Activated T-helper 9 cell treated with anti-CD3 and anti-CD28 coated beads, Interleukin-2, amount 50 U/mL, for 16 hours (primary cell): ENCODE measurements around the gene INPP5D.
"Not testable (repeated sequence)": the region's sequence is repeated elsewhere in the genome, so short reads cannot be mapped to it uniquely, and the experiment has no call there.

Experiments
- DNase-seq: peaks from one replicate; pipeline ENCODE4 v3.0.0-alpha.2; 2020; ENCODE audit warnings: low read depth

Gene INPP5D

DNA sequence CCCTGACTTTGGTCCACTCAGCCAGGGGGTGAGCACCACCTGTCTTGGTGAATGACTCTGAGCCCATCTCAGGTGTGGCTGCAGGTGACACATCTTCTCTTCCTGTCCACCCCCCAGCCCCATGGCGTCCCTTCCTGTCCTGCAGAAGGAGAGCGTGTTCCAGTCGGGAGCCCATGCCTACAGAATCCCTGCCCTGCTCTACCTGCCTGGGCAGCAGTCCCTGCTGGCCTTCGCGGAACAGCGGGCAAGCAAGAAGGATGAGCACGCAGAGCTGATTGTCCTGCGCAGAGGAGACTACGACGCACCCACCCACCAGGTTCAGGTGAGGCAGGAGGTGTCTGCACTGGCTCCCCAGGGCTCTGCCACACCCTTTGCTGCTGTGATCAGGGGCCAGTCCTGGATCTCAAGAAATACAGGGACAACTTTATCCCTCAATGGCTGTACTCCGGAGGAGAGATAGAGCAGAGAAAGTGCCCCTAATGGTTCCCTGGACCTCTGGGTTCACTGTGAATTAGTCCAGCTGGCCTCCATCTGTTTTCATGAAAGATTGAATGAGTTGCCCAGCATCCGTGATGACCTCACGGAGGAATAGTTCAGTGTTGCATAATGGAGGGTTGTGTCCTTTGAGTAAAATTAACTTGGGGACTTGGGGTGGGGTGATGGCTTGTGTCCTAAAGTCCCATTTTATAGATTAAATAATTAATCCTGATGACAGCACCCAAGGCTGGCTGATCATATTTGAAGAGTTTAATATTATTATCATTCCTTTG lies 27.4 kb upstream of the INPP5D start, which contains the start of gene NEU2:
Gene NEU2 (plus strand): TSS at position 122 of the 770 bp plus-strand sequence. CDS start 0 bp downstream, at position 122.
- no peak for DNase-seq

DNA sequence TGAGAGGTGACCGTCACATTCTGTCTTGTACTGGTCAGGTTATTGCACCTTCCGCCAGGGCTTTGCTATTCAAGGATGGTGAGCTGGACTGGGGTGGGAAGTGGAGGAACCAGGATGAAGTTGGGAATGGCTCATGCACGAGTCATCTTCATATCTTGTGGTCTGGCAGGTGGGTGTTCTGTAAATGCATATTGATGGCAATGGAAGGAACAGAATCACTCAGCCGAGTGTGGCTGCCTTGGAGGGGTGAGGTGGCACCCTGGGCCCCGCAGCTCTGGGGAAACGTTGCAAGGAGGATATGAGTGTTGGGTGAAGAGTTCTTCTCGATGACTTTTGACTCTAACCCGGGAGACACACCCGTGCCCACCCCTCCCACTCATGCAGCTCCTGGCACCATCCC lies 26.5 kb upstream of the INPP5D start:
- no peak for DNase-seq

DNA sequence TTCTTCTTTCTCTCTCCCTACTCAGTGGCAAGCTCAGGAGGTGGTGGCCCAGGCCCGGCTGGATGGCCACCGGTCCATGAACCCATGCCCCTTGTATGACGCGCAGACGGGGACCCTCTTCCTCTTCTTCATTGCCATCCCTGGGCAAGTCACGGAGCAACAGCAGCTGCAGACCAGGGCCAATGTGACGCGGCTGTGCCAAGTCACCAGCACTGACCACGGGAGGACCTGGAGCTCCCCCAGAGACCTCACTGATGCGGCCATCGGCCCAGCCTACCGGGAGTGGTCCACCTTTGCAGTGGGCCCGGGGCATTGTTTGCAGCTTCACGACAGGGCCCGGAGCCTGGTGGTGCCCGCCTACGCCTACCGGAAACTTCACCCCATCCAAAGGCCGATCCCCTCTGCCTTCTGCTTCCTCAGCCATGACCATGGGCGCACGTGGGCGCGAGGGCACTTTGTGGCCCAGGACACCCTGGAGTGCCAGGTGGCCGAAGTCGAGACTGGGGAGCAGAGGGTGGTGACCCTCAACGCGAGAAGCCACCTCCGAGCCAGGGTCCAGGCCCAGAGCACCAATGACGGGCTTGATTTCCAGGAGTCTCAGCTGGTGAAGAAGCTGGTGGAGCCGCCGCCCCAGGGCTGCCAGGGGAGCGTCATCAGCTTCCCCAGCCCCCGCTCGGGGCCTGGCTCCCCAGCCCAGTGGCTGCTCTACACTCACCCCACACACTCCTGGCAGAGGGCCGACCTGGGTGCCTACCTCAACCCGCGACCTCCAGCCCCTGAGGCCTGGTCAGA lies 25.9 kb upstream of the INPP5D start:
- DNase-seq, result no peak

DNA sequence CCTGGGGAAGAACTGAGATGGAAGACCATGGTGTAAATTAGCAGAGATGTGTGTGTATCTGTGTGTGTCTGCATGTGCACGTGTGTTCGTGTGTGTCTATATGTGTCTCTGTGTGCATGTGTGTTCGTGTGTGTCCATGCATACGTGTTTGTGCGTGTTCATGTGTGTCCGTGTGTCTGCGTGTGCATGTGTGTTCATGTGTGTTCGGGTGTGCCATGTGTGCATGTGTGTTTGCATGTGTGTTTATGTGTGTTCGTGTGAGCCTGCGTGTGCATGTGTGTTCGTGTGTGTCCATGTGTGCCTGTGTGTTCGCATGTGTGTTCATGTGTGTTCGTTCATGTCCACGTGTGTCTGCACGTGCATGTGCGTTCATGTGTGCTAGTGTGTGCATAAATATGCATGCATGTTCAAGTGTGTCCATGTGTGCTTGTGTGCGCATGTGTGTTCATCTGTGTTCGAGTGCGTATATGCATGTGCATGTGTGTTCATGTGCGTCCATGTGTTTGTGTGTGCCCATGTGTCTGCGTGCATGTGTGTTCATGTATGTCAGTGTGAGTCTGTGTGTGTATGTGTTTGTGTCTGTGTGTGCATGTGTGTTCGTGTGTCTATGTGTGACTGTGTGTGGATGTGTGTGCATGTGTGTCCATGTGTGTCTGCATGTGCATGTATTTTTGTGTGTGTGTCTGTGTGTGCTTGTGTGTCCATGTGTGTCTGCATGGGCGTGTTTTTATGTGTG lies 24.5 kb upstream of the INPP5D start:
- no peak for DNase-seq

DNA sequence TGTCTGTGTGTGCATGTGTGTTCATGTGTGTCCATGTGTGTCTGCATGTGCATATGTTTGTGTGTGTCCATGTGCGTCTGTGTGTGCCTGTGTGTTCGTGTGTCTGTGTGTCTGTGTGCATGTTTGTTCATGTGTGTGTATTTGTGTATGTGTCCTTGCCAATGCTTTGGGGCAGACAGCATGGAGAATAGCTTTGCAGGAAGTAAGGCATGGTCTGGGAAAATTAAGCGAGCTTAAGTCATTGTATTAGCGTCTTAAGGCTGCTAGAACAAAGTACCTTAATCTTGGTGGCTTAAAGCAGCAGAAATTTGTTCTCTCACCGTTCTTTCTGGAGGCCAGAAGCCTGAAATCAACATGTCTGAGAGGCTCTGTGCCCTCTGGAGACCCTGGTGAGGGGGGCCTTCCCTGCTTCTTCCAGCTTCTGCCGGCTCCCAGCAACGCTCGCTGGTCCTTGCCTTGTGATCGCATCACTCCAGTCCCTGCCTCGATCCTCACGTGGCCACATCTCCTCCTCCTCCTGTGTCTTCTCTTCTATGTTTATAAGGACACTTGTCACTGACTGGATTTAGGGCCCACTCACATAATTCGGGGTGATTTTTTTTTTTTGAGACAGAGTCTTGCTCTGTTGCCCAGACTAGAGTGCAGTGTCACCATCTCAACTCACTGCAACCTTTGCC lies 23.8 kb upstream of the INPP5D start:
- no peak for DNase-seq

DNA sequence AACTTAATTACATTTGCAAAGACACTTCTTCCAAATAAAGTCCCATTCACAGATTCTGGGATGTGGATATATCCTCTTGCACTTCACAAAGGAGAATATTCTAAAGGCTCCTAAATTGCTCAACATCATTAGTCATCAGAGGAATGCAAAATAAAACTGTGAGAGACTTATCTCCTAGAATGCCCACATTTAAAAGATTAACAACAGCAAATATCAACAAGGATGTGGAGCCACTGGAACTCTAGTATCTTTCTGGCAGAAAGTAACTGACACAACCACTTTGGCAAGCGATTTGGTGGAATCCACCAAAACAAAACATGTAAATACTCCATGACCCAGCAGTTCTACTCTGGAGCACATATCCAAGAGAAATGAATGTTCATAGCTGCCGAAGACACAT lies 23.1 kb upstream of the INPP5D start:
- no peak for DNase-seq

DNA sequence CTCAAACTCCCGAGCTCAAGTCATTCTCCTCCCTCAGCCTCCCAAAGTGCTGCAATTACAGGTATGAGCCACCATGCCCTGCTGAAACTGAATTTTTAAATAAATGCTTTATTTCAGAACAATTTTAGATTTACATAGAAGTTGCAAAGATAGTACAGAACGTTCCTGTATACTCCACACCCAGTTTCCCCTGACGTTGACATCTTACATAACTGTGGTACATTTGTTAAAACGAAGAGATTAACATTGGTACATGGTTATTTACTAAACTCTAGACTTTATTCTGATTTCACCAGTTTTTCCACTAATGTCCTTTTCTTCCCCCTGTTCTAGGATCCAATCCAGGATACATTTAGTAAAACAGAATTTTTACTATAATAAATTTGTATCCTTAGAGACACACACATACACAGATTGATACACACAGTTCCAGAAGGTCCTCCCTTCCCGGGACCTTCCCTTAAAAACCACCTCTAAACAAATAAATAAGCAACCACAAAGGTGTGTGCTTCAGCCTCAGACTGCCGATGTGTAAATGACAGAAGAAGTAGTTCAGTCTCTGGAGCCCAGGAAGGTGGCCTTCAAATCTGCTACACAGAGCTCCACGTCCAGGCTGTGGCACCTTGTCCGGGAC lies 20.8 kb upstream of the INPP5D start:
- DNase-seq, result no peak

DNA sequence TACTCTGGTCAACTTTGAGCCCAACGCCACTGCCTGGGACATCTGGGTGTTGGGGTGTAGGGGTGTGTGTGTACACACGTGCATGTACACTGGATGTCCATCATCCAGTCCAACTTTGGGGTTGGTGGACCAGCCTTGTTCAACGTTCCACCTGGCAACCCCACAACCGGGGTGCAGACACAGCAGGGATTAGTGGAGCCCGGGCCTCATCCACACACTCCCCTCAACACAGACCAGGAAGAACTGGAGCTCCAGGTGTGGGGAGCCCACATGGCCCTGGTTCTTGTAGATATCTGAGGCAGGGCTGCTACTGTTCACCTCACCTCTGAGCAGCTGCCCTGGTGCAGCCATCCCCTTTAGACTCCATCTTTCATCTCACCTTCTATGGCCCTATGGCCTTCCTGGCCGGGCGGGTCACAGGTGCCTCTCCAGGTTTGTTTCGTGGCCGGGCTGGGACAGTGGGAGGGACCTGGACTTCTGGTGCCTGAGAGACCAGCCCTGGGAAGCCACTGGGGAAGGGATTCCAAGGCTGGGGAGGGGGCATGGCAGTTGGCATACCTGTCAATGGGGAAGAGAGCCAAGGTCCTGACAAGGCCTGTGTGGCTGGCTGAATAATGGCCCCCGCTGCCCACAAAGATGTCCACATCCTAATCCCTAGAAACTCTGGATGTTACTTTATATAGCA lies 20.2 kb upstream of the INPP5D start:
- no peak for DNase-seq

DNA sequence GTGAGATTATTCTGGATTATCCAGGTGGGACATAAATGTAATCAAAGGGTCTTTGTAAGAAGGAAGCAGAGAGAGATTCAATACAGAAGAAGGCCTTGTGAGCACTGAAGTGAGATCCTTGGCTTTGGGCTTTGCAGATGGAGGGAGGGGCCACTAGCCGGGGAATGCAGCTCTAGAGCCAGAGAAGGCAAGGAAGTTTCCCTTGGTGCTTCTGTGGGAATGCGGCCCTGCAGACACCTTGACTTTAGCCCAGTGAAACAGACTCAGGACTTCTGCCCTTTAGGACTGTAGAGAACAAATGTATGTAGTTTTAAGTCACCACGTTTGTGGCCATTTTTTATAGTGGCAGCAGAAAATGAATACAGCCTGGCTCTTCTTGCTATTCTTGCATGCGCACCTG lies 19.6 kb upstream of the INPP5D start:
- DNase-seq, result no peak

DNA sequence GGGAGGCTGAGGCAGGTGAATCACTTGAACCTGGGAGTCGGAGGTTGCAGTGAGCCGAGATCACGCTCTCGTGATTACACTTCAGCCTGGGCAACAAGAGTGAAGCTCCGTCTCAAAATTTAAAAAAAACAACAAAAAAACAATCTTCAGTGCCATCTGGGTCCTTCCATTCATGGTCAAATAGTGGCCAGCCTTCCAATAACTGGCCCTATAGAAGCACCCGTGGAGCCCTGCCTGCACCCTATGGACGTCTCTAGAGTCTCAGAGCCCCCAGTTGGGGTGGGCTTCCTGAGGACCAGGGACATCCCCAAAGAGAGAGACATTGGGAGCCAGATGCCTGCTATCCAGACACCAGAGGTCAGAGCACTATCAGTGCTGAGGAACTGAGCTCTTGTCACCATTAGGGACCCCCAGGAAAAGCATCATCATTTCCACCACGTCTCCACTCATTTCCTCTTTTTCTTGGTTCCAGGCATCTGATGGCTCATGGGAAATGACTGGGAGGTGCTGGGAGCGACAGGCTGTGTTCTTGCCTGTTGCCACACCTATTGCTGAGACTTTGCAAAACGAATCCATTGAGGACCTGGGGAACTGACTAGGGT lies 18.3 kb upstream of the INPP5D start:
- DNase-seq, result no peak

DNA sequence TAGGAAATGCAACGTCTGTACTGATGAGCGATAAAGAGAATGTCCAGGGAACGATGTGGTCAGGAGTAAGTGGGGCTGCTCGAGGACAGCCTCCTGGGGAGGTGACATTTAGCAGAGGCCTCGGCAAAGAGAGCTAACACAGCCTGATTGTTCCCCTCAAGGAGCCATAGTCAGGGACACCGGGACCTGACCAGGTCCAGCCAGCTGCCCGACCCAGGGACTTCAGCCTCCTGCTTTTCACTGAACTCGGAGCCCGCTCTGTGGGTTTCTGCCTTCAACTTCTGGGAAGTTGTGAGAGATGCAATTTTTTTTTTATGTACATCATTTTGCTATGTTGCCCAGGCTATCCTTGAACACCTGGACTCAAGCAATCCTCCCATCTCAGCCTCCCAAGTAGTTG lies 17.6 kb upstream of the INPP5D start:
- no peak for DNase-seq

DNA sequence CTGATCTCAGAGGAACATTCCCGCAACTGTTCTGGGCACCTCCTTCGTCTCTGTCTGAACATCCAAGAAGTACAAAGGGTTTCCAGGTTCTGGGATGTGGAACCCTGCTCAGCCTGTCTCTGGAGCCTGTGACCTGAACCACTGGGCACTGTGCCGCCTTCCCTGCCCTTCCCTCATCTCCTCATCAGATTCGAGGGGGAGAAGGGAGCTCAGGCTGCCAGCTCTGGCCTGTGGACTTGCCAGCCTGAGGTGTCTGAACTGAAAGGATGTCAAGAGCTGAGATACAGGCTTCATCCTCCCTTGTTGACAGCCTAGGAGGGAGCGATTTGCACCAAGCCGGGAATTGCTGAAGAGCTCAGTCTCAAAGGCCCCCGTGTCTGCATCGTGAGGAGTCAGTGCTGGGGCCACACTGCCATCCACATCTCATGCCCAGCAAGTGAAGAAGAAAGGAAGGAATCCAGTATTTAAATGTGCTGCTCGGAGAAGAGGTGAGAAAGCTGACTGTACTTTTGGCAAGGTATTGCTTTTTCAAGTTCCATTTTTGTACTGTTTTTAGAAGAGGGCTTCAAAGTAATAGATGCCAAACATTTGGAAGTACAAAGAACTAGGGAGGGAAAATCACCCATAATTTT lies 15.1 kb upstream of the INPP5D start:
- no peak for DNase-seq

DNA sequence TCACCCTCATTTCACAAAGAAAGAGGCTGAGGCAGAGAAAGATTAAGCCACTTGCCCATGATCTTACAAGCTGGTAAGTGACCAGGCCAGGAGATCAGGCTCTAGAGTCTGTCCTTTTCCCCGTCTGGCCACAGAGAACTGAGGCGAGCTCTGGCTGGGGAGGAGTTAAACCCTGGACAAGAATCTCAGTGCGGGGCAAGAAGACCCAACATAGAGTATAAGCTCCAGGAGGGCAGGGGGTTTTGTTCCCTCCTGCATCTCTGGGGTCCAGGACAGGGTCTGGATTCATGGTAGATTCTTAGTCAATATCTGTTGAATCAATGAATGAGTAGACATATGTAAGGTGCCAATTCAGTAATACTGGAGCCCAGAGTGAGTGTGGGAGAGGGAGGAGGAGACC lies 12.9 kb upstream of the INPP5D start:
- DNase-seq, result no peak

DNA sequence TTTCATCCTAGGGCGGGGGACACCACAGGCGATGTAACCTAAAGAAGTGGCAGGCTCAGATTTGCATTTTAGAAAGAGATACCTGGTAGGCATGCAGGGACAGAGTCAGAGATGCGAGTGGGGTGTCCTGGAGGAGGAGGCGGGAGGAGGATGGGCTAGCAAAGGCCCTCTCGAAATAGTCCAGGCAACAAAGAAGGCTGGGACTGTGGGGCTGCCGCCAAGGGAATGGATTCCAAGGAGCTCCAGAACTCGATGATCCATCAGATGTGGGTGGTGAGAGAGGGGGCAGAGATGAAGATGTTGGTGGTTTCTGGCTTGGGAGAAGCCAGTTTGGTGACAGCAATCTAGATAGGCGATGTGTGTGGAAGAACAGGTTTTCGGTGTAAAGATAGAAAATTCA lies 12.5 kb upstream of the INPP5D start:
- DNase-seq, result no peak

DNA sequence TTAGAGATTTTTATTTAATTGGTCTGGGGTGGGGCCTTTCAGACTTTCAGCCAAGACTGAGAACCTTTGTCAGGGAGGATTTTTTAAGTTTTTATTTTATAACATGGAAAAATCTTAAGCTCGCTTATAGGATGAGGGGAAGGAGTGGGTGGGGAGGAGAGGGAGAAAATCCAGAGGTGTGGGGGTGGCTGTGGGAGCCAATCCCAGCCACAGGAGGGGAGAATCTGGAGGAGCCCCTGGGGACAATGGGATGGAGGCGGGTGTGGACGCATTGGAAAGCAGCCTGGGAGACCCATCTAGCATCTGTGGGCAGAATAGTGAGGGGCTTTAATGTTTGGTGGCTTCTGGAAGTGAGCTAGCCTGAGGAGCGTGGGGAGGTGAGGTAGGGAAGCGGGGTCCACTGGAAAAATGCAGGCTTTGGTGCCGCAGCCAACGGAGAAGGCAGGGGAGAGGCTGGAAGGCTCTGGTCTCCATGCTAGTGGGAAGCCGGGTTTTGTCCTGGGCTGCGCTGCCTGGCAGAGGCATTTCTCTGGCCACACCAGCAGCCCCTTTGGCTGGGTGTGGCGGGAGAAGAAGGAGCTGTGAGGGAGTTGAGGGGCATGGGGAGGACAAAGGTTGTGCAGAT lies 11.5 kb upstream of the INPP5D start:
- DNase-seq, result no peak

DNA sequence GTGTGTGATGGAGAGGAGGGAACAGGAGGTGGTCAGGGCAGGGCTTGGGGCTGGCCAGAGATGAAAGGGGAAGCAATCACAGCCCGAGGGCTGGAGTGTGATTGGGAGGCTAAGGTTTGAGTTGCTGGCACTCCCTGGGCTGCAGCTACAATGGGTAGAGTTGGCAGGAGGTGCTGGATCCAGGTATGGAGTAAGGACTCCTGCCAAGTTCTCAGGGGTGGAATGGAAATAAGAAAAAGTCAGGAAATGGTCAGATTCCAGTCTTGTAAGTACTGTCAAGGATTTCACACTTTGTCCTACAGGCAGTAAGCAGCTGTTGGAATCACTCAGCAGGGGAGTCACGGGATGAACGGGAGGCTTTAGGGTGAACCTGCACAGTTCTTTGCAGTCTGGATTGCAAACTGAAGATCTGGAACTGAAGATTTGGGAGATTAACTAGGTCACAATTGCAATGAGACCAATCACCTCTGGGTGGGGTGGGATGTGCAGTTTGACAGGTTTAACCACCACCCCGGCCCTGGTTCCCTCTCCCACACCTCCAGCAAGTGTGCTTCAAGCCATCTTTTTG lies 10.9 kb upstream of the INPP5D start:
- DNase-seq, result no peak

DNA sequence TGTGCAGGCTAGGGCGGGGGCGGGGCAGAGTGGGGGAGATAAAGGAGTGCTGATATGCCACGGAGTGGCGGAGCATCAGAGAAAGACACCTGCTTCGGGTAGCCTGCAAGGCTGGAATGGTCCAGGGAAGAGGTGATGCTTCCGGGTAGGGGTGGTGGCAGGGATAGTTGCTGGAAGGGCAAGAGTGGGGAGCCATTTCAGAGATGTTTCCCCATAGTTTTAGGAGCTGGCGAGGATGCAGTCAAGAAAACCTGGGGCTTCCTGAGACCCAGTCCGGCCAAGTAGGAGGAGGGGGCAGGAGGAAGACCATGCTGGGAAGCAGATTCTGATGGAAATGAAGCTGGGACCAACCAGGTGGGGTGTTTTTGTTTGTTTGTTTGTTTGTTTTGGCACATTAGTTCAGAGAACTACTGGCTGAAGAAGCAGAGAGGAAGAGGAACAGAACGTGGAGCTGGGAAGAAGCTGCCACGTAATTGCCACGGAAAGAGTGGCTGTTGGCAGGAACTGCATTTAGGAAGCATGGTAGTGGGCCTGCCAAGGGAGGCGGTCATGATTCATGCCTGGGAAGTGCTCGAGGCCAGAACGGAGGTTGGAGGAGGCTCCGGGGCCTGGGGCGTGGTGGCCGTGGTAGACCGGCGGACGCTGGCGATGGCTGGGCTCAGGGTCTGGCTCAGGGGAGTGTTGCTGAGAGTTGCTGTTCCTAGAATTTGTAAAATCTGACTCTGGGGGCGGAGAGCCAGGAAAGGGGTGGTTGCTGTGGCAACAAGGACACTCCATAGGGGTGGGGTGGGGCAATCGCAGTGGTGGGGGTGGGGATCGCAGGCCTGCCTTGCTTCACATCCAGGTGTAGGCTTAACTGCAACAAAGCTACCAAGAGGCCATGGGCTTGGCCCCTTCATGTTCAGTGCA lies 8.6 kb upstream of the INPP5D start:
- DNase-seq, result no peak

DNA sequence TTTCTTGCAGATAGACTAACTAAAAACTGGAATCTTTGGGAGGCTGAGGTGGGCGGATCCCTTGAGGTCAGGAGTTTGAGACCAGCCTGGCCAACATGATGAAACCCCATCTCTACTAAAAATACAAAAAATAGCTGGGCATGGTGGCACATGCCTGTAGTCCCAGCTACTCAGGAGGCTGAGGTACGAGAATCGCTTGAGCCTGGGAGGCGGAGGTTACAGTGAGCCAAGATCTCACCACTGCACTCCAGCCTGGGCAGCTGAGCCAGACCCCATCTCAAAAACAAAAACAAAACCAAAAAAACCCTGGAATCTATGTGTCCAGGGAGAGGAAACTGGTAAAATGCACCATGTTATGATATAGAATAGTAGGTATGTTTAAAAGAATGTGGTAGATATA lies 7.6 kb upstream of the INPP5D start:
- DNase-seq, result not testable (repeated sequence)
